Testis (tissue), 3 donors: ENCODE measurements around the gene ARPC2. TPM values are rescaled to one million over a fixed set of nuclear protein-coding genes. Genes with fewer than 3 reads are reported as not detected.

ENCODE experiments used
- DNase-seq: peaks from one replicate; pipeline ENCODE4 v3.0.0-alpha.2; 2019
- H3K27ac ChIP-seq, 2 donors: fragments of 200-600 bp; sonication (generic); one replicate each; pipeline ENCODE4 v1.5.1; 2019
- H3K27me3 ChIP-seq: fragments of 200-600 bp; sonication (generic); one replicate; pipeline ENCODE4 v1.5.1; 2019
- H3K36me3 ChIP-seq: fragments of 200-600 bp; sonication (generic); one replicate; pipeline ENCODE4 v1.5.1; 2017; ENCODE audit warnings: low read depth; ENCODE audit errors: missing control alignments
- H3K4me1 ChIP-seq: fragments of 200-600 bp; sonication (generic); one replicate; pipeline ENCODE4 v1.5.1; 2019
- H3K4me3 ChIP-seq, 2 donors: fragments of 200-600 bp; sonication (generic); one replicate each; pipeline ENCODE4 v1.5.1; 2017 to 2019
- H3K9me3 ChIP-seq: fragments of 200-600 bp; sonication (generic); one replicate; pipeline ENCODE4 v1.5.1; 2017
- POLR2A ChIP-seq: fragments of 450-650 bp; IDR thresholded peaks from one replicate; pipeline ENCODE4 v1.6.1; 2017; ENCODE audit warnings: antibody characterized with exemption, mild to moderate bottlenecking, moderate library complexity
- WGBS, 2 donors: methylation state at CpG; one replicate each; pipeline ENCODE4 v1.1.5; 2018; 5-methylcytosine and 5-hydroxymethylcytosine counted together
- intact Hi-C: fragments of 100-400 bp; cut with DNase I; formaldehyde crosslinking; loops from one replicate; pipeline ENCODE4 v1.15.1; 2023; ENCODE audit warnings: low total_unique reads
- polyA plus RNA-seq: library from polyadenylated mRNA; stranded (reverse); fragments of 350-450 nt; fragmentation: Illumina TruSeq; extraction: RNeasy Lipid Tissue Mini Kit (QIAGEN cat#74804); gene quantifications from one replicate; pipeline ENCODE4 v1.2.3, GENCODE V29; 2014; ENCODE audit warnings: low read depth, low replicate concordance; ENCODE audit not compliant: insufficient read depth
- total RNA-seq, 2 donors: library from RNA; depleted of rRNA; stranded (reverse); fragments of >200 nt; gene quantifications; one replicate each; pipeline ENCODE4 v1.2.3, GENCODE V29; 2016
- TF ChIP-seq, protein P1 (sequence below), 3 experiments: fragments of 450-650 bp in 2 of 3; fragments of 200-600 bp in 1 of 3; sonication (generic) in 1 of 3; IDR thresholded peaks; one replicate each; pipeline ENCODE4 v1.5.1; 2016 to 2019; ENCODE audit warnings: antibody characterized with exemption in 3 of 3, mild to moderate bottlenecking in 2 of 3, moderate library complexity in 1 of 3

The ARPC2 gene
- total and polyA plus RNA-seq, 3 donors from 2014 or later: 255 to 338 (median 271) TPM

DNA sequence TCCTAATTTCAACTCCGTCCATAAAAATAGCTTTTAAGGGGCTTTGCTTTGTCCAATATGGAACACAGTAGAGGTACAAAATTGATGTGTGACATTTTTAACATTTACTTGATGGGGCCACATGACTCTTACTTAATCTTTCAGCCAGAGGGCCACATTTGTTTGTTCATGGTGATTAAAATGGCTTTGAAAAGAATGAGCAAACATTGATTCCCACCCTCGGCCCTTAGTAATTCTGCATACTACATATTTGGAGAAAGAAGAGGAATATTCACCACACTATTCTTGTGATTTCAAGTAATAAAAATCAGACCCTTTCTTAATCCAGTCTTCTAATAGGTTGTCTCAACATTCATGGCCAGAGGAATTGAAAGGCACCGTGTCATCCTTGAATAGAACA, 17.5 kb downstream of the ARPC2 start:
- WGBS, 2 donors: 59 to 61% methylated on average over 3 of the region's 3 CpGs
- Histone ChIP-seq H3K27me3 (no peaks in the 10 kb centered on the region), H3K36me3 (no peaks in the 10 kb centered on the region), H3K4me3 (no peak overlapping the region), H3K27ac (no peak overlapping the region), H3K9me3 (no peaks in the 10 kb centered on the region), H3K4me1 (peaks cover 36% of the 10 kb centered on the region)
- no peak for DNase-seq
- no peak for TF ChIP-seq POLR2A
- TF ChIP-seq, protein P1, sequence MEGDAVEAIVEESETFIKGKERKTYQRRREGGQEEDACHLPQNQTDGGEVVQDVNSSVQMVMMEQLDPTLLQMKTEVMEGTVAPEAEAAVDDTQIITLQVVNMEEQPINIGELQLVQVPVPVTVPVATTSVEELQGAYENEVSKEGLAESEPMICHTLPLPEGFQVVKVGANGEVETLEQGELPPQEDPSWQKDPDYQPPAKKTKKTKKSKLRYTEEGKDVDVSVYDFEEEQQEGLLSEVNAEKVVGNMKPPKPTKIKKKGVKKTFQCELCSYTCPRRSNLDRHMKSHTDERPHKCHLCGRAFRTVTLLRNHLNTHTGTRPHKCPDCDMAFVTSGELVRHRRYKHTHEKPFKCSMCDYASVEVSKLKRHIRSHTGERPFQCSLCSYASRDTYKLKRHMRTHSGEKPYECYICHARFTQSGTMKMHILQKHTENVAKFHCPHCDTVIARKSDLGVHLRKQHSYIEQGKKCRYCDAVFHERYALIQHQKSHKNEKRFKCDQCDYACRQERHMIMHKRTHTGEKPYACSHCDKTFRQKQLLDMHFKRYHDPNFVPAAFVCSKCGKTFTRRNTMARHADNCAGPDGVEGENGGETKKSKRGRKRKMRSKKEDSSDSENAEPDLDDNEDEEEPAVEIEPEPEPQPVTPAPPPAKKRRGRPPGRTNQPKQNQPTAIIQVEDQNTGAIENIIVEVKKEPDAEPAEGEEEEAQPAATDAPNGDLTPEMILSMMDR (IDR thresholded peaks at IDR 0.05): no peak
- intact Hi-C loops: no loop called here

DNA sequence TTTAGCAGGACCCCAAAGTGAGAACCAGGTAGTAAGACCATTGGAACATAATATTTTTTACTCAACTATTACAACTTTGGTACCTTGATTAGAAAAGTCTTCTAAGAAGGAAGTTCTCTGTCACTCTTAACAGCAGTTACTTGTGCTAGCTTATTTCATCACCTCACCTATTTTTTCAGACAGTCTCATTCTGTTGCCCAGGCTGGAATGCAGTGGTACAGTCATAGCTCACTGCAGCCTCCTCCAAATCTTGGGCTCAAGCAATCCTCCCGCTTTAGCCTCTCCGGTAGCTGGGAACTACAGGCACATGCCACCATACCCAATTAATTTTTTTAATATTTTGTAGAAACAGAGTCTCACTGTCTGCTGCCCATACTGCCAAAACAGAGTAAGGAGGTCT, 18.0 kb downstream of the ARPC2 start:
- H3K27me3 ChIP-seq: no peaks in the 10 kb centered on the region
- no peak overlapping the region for H3K27ac ChIP-seq
- H3K9me3 ChIP-seq: no peaks in the 10 kb centered on the region
- H3K4me1 ChIP-seq: peaks cover 31% of the 10 kb centered on the region
- WGBS, 2 donors: 97 to 100% methylated on average over 2 of the region's 2 CpGs
- intact Hi-C loops: no loop called here
- no peaks in the 10 kb centered on the region for H3K36me3 ChIP-seq
- no peak for DNase-seq
- H3K4me3 ChIP-seq: no peak overlapping the region
- TF ChIP-seq, protein P1 (IDR thresholded peaks at IDR 0.05): no peak
- no peak for TF ChIP-seq POLR2A

DNA sequence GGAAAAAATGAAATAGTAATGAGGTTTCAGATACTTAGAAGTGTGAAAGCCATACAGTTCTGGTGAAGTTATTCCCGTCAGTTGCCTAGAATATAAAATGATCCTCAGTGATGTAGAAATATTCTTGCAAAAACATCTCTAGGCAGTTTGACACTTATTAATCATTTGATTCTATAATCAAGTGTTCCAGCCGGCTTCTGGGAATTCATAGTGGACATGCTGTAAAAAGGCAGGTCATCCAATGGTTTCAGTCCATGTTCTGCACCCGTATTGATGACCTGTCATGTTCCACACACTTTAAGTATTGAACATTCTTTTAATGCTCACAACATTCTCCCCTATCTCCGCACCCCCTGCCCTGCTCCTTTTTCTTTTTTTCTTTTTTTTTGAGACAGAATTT, 19.8 kb downstream of the ARPC2 start:
- Histone ChIP-seq H3K4me3 (no peak overlapping the region), H3K9me3 (no peaks in the 10 kb centered on the region), H3K4me1 (peaks cover 21% of the 10 kb centered on the region), H3K36me3 (no peaks in the 10 kb centered on the region), H3K27me3 (no peaks in the 10 kb centered on the region), H3K27ac (no peak overlapping the region)
- intact Hi-C loops: no loop called here
- 88% methylated on average over 4 of the region's 4 CpGs for WGBS, 2 donors
- no peak for DNase-seq
- TF ChIP-seq, protein P1 (IDR thresholded peaks at IDR 0.05): no peak
- TF ChIP-seq POLR2A: no peak

DNA sequence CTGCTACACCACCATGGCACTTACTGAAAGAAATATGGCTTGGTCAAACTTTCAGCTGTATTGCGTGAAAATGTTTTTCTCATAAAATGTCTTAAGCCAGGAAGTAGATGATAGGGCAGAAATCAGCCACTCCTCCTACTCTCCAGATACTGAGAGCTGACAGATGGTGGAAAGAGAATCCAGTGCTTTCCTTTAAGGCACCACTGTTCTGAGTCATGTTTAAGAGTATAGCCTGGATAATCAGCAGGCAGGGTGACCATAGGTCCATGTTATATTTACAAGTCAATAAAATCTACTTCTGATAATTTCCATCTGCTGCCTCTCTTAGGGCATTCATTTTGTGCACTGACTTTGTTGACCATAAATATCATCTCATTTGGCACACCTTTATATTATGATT, 21.9 kb downstream of the ARPC2 start:
- 50 to 71% methylated on average over 1 of the region's 1 CpG for WGBS, 2 donors

DNA sequence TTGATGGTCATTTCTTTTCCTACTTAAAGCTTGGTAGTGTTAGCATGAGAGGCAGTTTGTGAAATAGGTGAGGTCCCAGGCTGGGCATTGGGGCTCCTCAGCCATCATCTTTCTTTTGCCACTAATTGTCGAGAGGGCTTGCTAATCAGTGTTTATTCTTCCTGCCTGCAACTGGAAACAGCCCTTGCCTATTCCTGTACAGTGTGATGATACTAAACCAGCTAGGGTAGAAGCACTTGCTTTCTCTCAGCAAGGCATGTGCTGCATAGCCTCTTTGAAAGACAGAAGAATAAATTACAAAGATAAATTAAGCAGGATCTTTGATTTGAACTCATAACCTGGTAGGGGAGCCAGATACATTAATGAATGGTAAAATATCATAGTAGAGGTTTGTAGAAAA, 27.2 kb downstream of the ARPC2 start:
- Histone ChIP-seq H3K27me3 (no peaks in the 10 kb centered on the region), H3K36me3 (peaks cover 3% of the 10 kb centered on the region), H3K4me3 (no peak overlapping the region), H3K9me3 (no peaks in the 10 kb centered on the region), H3K4me1 (peaks cover 2% of the 10 kb centered on the region), H3K27ac (no peak overlapping the region)
- WGBS, 2 donors: 83 to 91% methylated on average over 1 of the region's 1 CpG
- TF ChIP-seq, protein P1 (IDR thresholded peaks at IDR 0.05): no peak
- no peak for TF ChIP-seq POLR2A
- DNase-seq: no peak
- intact Hi-C loops: no loop called here

More for the DNA sequence above, 21.9 kb downstream of the ARPC2 start:
- Histone ChIP-seq H3K27me3 (no peaks in the 10 kb centered on the region), H3K9me3 (no peaks in the 10 kb centered on the region), H3K36me3 (no peaks in the 10 kb centered on the region), H3K4me1 (peaks cover 12% of the 10 kb centered on the region), H3K4me3 (no peak overlapping the region), H3K27ac (peak overlapping the region; percentile 26 to 59)
- no peak for DNase-seq
- intact Hi-C loops: no loop called here
- TF ChIP-seq, protein P1 (IDR thresholded peaks at IDR 0.05): no peak
- no peak for TF ChIP-seq POLR2A
